ENCODE measurements around the gene MIXL1.

The MIXL1 gene

DNA sequence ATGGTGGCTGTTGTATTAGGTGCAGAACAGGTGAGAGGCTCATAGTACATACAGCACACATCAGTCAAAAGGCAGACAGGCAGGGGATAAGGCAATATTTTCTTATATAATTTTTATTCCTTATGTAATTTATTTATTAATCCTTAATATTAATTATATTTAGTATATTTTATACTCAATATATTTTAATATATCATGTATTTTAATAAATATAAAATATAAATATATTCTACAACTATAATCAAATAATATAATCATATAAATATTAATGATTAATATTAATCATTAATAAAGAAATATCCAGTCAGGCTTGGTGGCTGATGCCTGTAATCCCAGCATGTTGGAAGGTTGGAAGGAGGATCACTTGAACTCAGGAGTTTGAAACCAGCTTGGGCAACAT, 19.3 kb upstream of the MIXL1 start:
- no peak overlapping the region for H3K27ac ChIP-seq (replicated peaks)
- no peak for DNase-seq (ENCODE audit: low read depth in 1 of 2, low spot score in 1 of 2)
- no peaks in the 10 kb centered on the region for H3K27me3 ChIP-seq (ENCODE audit: insufficient read depth, poor library complexity, severe bottlenecking)
- no peak overlapping the region for H3K4me3 ChIP-seq (replicated peaks; ENCODE audit: insufficient read depth, low read length)
- no peak for TF ChIP-seq POLR2AphosphoS5 (IDR thresholded peaks at IDR 0.05; ENCODE audit: low read depth)
- TF ChIP-seq, protein P1, sequence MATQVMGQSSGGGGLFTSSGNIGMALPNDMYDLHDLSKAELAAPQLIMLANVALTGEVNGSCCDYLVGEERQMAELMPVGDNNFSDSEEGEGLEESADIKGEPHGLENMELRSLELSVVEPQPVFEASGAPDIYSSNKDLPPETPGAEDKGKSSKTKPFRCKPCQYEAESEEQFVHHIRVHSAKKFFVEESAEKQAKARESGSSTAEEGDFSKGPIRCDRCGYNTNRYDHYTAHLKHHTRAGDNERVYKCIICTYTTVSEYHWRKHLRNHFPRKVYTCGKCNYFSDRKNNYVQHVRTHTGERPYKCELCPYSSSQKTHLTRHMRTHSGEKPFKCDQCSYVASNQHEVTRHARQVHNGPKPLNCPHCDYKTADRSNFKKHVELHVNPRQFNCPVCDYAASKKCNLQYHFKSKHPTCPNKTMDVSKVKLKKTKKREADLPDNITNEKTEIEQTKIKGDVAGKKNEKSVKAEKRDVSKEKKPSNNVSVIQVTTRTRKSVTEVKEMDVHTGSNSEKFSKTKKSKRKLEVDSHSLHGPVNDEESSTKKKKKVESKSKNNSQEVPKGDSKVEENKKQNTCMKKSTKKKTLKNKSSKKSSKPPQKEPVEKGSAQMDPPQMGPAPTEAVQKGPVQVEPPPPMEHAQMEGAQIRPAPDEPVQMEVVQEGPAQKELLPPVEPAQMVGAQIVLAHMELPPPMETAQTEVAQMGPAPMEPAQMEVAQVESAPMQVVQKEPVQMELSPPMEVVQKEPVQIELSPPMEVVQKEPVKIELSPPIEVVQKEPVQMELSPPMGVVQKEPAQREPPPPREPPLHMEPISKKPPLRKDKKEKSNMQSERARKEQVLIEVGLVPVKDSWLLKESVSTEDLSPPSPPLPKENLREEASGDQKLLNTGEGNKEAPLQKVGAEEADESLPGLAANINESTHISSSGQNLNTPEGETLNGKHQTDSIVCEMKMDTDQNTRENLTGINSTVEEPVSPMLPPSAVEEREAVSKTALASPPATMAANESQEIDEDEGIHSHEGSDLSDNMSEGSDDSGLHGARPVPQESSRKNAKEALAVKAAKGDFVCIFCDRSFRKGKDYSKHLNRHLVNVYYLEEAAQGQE (IDR thresholded peaks at IDR 0.05; ENCODE audit: insufficient replicate concordance, low read depth) = no peak

DNA sequence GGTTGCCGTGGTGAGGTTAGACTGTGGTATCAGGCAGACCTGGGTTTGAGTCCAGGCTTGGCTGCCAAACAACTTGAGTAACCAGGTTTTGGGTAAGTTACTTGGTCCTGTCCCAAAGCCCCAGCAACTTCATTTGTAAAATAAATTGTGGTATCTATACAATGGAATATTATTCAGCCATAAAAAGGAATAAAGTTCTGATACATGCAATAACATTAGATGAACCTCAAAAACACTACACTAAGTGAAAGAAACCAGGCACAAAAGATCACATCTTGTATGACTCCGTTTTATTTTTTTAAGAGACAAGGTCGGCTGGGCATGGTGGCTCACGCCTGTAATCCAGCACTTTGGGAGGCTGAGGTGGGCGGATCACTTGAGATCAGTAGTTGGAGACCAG, 16.4 kb upstream of the MIXL1 start:
- H3K27ac ChIP-seq (replicated peaks) = no peak overlapping the region
- no peak for DNase-seq (ENCODE audit: low read depth in 1 of 2, low spot score in 1 of 2)
- TF ChIP-seq, protein P1 (IDR thresholded peaks at IDR 0.05; ENCODE audit: insufficient replicate concordance, low read depth) = no peak
- TF ChIP-seq GABPA (IDR thresholded peaks at IDR 0.05; ENCODE audit: low read depth) = no peak
- no peak overlapping the region for H3K4me3 ChIP-seq (replicated peaks; ENCODE audit: insufficient read depth, low read length)
- no peaks in the 10 kb centered on the region for H3K27me3 ChIP-seq (ENCODE audit: insufficient read depth, poor library complexity, severe bottlenecking)

DNA sequence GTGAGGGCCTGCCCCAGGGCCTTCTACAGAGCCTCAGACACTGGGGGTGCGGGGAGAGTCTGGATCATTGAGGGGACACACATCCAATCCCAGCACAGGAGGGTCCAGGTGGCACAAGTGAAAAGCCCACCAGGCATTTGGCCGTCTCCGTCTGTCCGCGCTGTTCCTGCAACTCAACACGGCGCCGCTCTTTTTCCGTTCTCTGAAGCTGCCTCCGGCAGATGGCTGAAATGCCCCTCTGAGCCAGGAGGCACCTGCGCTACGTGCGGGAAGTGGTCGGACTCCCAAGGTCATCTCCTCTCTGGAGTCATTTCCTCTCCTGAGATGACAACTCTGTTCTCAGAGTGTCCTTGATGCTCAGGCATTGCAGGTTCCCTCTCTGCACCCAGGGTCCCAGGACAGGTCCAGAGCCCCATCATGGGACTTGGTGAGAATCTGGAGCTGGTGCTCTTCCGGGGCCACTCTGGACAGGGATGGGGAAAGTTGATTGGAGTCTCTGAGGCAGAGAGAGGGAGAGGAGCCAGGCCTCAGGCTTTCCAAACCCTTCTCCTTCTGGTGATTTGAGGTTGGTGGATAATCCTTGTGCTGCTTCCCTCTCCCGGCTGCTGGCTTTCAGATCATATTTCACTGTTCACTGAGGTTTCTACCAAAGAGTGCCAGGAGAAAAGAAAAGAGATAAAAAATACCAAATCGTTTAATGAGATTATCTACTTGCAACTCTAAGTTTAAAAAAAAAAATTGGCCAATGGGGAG, 14.0 kb upstream of the MIXL1 start:
- no peak for DNase-seq (ENCODE audit: low read depth in 1 of 2, low spot score in 1 of 2)
- Histone ChIP-seq H3K27ac (replicated peaks) (no peak overlapping the region), H3K27me3 (ENCODE audit: insufficient read depth, poor library complexity, severe bottlenecking) (no peaks in the 10 kb centered on the region), H3K4me3 (replicated peaks; ENCODE audit: insufficient read depth, low read length) (no peak overlapping the region)
- no peak for TF ChIP-seq SPI1 (IDR thresholded peaks at IDR 0.05; ENCODE audit: borderline replicate concordance, low read depth)
- TF ChIP-seq POLR2AphosphoS5 (IDR thresholded peaks at IDR 0.05; ENCODE audit: low read depth) = no peak

DNA sequence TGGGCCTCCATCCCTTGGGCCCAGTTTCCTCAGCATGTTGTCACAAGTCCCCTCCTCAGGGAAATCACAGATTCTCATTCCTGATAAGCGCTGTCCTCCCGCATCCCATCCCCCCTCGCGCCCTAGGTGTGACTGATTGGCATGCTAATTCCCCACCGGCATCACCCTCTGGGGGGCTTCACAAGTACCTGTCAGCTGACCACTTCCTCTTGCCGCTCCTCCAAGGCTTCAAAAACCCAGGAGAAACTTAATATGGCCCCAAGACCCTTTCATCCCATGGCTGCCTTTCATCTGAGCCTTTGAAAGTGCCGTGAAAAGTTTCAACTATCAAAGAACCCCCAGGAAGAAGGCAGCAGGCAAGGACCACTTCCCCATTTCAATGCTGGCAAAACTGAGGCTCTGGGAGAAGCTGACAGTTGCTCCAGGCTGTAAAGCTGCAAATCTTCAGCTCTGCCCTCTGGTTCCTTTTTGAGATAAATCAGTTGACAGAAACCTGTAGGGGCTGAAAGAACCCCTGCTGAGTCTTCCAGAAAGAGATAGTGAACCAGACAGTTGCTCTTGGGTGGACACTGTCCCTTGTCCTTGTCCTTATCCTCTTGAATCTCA, 12.8 kb upstream of the MIXL1 start:
- no peak overlapping the region for H3K27ac ChIP-seq (replicated peaks)
- no peak overlapping the region for H3K4me3 ChIP-seq (replicated peaks; ENCODE audit: insufficient read depth, low read length)
- no peaks in the 10 kb centered on the region for H3K27me3 ChIP-seq (ENCODE audit: insufficient read depth, poor library complexity, severe bottlenecking)
- no peak for DNase-seq (ENCODE audit: low read depth in 1 of 2, low spot score in 1 of 2)
- TF ChIP-seq SPI1 (IDR thresholded peaks at IDR 0.05; ENCODE audit: borderline replicate concordance, low read depth) (peak; percentile 32; the same call in 1 of the 2 replicates), GABPA (IDR thresholded peaks at IDR 0.05; ENCODE audit: low read depth) (no peak)

DNA sequence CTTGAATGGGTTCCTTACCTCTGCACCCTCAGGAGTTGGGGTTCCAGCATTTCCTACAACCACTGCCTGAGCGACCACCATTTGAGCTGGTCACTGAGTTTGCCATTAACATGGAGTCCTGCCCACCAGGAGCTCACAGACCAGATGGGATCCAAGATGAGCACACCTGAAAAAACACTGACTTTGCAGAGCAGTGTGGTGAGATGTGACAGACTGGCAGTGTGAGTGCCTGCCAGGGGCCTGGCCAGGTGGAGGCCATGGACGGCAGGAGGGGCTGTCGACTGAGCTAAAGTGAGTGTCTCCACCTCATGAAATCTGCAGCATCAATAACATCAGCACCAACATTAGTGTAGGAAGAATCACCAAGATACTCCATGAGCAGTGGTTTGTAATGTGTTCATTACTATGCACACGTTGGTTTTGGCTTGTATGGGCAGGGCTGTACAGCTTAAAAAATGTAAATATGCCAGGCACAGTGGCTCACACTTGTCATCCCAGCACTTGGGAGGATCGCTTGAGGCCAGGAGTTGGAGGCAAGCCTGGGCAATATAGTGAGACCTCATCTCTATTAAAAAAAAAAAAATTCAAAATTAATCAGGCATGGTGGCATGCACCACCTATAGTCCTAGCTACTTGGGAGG, 12.2 kb upstream of the MIXL1 start:
- no peak for DNase-seq (ENCODE audit: low read depth in 1 of 2, low spot score in 1 of 2)
- H3K27ac ChIP-seq (replicated peaks) = no peak overlapping the region
- TF ChIP-seq SPI1 (IDR thresholded peaks at IDR 0.05; ENCODE audit: borderline replicate concordance, low read depth) (no peak), GABPA (IDR thresholded peaks at IDR 0.05; ENCODE audit: low read depth) (no peak), POLR2AphosphoS5 (IDR thresholded peaks at IDR 0.05; ENCODE audit: low read depth) (no peak)
- TF ChIP-seq, protein P1 (IDR thresholded peaks at IDR 0.05; ENCODE audit: insufficient replicate concordance, low read depth) = no peak
- TF ChIP-seq, protein P2, sequence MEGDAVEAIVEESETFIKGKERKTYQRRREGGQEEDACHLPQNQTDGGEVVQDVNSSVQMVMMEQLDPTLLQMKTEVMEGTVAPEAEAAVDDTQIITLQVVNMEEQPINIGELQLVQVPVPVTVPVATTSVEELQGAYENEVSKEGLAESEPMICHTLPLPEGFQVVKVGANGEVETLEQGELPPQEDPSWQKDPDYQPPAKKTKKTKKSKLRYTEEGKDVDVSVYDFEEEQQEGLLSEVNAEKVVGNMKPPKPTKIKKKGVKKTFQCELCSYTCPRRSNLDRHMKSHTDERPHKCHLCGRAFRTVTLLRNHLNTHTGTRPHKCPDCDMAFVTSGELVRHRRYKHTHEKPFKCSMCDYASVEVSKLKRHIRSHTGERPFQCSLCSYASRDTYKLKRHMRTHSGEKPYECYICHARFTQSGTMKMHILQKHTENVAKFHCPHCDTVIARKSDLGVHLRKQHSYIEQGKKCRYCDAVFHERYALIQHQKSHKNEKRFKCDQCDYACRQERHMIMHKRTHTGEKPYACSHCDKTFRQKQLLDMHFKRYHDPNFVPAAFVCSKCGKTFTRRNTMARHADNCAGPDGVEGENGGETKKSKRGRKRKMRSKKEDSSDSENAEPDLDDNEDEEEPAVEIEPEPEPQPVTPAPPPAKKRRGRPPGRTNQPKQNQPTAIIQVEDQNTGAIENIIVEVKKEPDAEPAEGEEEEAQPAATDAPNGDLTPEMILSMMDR (IDR thresholded peaks at IDR 0.05; ENCODE audit: insufficient read depth, low read length) = no peak
- H3K4me3 ChIP-seq (replicated peaks; ENCODE audit: insufficient read depth, low read length) = no peak overlapping the region
- H3K27me3 ChIP-seq (ENCODE audit: insufficient read depth, poor library complexity, severe bottlenecking) = no peaks in the 10 kb centered on the region

Data from HL-60 (cell line).